Ishikawa (cell line): ENCODE results near the gene EEPD1.
A peak's percentile ranks its signal among the peaks of the same experiment; 100 is the strongest.

Experiments
- CEBPB ChIP-seq: IDR thresholded peaks from 2 replicates; pipeline ENCODE4 v1.6.1; 2012
- CREB1 ChIP-seq: IDR thresholded peaks from 2 replicates; pipeline ENCODE4 v1.6.1; 2012; ENCODE audit warnings: low read depth
- EGR1 ChIP-seq: IDR thresholded peaks from 2 replicates; pipeline ENCODE4 v1.6.1; 2012
- EP300 ChIP-seq: IDR thresholded peaks from 2 replicates; pipeline ENCODE4 v1.6.1; 2012; ENCODE audit warnings: borderline replicate concordance
- FOXM1 ChIP-seq: IDR thresholded peaks from 2 replicates; pipeline ENCODE4 v1.6.1; 2012; ENCODE audit warnings: low read depth, borderline replicate concordance
- NFIC ChIP-seq: IDR thresholded peaks from 2 replicates; pipeline ENCODE4 v1.6.1; 2012
- RAD21 ChIP-seq: IDR thresholded peaks from 2 replicates; pipeline ENCODE4 v1.6.1; 2012; ENCODE audit warnings: low read depth
- TAF1 ChIP-seq: IDR thresholded peaks from 2 replicates; pipeline ENCODE4 v1.6.1; 2012; ENCODE audit warnings: low read depth, mild to moderate bottlenecking
- TCF12 ChIP-seq: IDR thresholded peaks from 2 replicates; pipeline ENCODE4 v1.6.1; 2012; ENCODE audit warnings: low read depth
- TEAD4 ChIP-seq: IDR thresholded peaks from 2 replicates; pipeline ENCODE4 v1.6.1; 2012
- USF1 ChIP-seq: IDR thresholded peaks from 2 replicates; pipeline ENCODE4 v1.6.1; 2012
- YY1 ChIP-seq: IDR thresholded peaks from 2 replicates; pipeline ENCODE4 v1.6.1; 2012; ENCODE audit warnings: low read depth
- ZBTB7A ChIP-seq: IDR thresholded peaks from 2 replicates; pipeline ENCODE4 v1.6.1; 2012; ENCODE audit warnings: low read depth
- TF ChIP-seq, protein P1 (sequence below): IDR thresholded peaks from 2 replicates; pipeline ENCODE4 v1.6.1; 2012
- TF ChIP-seq, protein P2 (sequence below): IDR thresholded peaks from 2 replicates; pipeline ENCODE4 v1.6.1; 2012; ENCODE audit warnings: low read depth, mild to moderate bottlenecking

EEPD1 gene

DNA sequence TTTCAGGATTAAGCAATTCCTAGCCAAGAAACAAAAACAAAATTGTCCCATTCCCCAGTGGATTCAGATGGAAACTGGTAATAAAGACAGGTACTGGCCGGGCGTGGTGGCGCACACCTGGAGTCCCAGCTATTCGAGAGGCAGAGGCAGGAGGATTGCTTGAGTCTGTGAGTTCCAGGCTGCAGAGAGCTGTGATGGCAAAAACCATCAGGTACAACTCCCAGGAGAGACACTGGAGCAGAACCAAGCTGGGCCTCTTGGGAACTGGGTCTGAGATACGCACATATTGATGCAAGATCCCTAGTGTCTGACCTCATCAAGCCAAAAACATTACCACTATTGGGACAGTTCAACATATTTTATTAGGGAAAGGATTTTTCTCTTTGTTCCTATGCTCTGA lies 152.6 kb downstream of the EEPD1 start:
- TF ChIP-seq FOXM1 (no peak), EGR1 (no peak), TEAD4 (no peak), EP300 (no peak), TAF1 (no peak), RAD21 (no peak), YY1 (no peak), USF1 (no peak), CEBPB (no peak), ZBTB7A (no peak)
- TF ChIP-seq, protein P1, sequence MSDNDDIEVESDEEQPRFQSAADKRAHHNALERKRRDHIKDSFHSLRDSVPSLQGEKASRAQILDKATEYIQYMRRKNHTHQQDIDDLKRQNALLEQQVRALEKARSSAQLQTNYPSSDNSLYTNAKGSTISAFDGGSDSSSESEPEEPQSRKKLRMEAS: no peak

DNA sequence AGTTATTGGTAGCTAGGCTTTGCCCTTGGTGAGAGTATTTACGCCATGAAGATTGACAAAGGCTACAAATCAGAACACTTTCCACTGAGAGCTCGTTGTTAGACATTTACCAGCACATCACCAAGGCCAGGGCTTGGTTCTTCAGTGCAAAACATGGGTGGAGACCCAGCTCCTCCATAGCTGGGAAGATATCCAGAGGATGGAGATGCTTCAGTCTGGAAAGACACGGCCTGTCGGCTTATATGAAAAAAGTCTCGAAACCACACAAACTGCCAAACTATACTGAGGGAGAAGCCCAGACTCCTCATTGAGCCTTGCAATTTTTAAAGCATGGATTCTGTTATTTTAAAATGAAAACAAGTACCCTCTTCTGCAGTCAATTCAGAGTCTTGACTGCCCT lies 153.2 kb downstream of the EEPD1 start:
- TF ChIP-seq ZBTB7A (no peak), EGR1 (no peak), YY1 (no peak), CEBPB (no peak), CREB1 (no peak)
- TF ChIP-seq, protein P2, sequence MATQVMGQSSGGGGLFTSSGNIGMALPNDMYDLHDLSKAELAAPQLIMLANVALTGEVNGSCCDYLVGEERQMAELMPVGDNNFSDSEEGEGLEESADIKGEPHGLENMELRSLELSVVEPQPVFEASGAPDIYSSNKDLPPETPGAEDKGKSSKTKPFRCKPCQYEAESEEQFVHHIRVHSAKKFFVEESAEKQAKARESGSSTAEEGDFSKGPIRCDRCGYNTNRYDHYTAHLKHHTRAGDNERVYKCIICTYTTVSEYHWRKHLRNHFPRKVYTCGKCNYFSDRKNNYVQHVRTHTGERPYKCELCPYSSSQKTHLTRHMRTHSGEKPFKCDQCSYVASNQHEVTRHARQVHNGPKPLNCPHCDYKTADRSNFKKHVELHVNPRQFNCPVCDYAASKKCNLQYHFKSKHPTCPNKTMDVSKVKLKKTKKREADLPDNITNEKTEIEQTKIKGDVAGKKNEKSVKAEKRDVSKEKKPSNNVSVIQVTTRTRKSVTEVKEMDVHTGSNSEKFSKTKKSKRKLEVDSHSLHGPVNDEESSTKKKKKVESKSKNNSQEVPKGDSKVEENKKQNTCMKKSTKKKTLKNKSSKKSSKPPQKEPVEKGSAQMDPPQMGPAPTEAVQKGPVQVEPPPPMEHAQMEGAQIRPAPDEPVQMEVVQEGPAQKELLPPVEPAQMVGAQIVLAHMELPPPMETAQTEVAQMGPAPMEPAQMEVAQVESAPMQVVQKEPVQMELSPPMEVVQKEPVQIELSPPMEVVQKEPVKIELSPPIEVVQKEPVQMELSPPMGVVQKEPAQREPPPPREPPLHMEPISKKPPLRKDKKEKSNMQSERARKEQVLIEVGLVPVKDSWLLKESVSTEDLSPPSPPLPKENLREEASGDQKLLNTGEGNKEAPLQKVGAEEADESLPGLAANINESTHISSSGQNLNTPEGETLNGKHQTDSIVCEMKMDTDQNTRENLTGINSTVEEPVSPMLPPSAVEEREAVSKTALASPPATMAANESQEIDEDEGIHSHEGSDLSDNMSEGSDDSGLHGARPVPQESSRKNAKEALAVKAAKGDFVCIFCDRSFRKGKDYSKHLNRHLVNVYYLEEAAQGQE: no peak

- TF ChIP-seq YY1 (no peak), CEBPB (peak; percentile 22; the same call in 1 of the 2 replicates)
Observed at GRCh38 chr7:36306722-36307121, 153.7 kb downstream of the EEPD1 start.

DNA sequence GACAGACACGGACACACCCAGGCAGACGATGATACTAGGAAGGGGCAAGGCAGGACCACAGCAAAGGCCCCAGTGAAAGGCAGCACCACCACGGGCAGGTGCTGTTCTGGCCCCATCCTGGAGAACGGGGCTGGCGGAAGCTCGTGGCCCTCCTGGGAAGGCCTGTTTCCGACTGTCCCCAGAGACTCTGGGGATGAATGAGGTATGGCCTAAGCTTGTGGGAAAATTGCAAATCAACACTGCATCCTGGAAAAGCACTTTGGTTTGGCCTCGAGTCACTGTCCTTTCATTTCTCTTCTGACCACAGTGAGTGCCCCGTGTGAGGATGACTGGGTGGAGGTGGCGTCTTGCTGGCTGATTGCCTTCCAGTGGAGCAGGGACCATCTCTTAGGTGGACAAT lies 155.0 kb downstream of the EEPD1 start:
- no peak for TF ChIP-seq TEAD4

GRCh38 chr7:36309301-36309700 lies 156.2 kb downstream of the EEPD1 start:
- TF ChIP-seq YY1 (no peak), NFIC (no peak), CEBPB (no peak), TCF12 (no peak), TEAD4 (no peak), ZBTB7A (no peak), TAF1 (no peak), EGR1 (no peak), FOXM1 (no peak)
- TF ChIP-seq, protein P1: no peak

DNA sequence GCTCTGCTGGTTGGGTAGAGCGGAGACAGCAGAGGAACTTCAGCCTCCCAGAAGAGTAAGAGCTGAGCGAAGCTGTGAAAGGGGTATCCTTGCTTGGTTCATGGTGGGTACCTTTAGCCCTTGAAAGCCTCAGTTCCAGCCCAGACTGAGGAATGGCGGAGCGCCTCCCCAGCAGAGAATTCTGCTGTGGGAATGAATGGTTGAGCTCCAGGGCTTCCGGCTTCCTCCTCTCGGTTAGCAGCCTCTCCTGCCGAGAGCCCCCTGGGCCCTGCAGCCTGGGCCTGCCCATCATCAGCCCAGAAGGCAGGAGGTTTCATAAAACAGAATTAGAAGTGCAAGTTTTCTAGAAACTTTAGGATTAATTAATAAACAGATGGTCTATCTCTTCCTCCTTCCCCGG lies 156.7 kb downstream of the EEPD1 start:
- TF ChIP-seq ZBTB7A (no peak), RAD21 (no peak), CEBPB (no peak), TAF1 (no peak), EP300 (no peak), FOXM1 (no peak), YY1 (no peak), CREB1 (no peak), USF1 (no peak), NFIC (no peak), EGR1 (no peak), TEAD4 (no peak), TCF12 (no peak)
- TF ChIP-seq, protein P2: no peak
- TF ChIP-seq, protein P1: no peak

DNA sequence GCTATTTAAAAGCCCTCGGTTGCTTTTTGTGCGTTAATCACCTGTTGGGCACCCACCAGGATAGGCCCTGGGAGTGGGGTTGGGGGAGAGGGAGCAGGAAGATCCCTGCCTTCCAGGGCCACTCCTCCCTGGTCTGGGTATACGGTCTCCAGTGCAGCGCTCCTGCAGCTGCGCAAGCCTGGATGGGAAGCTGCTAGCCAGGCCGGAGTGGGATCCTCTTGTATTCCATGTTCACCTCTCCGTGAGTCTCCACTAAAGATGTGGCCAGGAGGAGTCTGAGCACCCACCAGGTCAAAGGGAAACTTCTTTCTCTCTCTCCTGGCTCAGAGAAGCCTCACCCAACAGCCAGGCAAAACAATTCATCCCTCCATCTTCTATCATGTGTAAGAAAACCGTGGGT lies 157.8 kb downstream of the EEPD1 start:
- TF ChIP-seq EP300: no peak
- no peak for TF ChIP-seq TEAD4
- TF ChIP-seq EGR1: no peak
- TF ChIP-seq ZBTB7A: no peak
- no peak for TF ChIP-seq FOXM1
- no peak for TF ChIP-seq RAD21
- TF ChIP-seq CREB1: no peak
- TF ChIP-seq, protein P2: no peak
- TF ChIP-seq NFIC: no peak
